Measurements from ENCODE around the gene BEND5.

The BEND5 gene

GRCh38 chr1:48765335-48765734, 11.4 kb downstream of the BEND5 start:
- no peak for DNase-seq (ENCODE audit: low spot score)

- no peak for DNase-seq (ENCODE audit: low spot score)
Measured at GRCh38 chr1:48761986-48762385, 14.7 kb downstream of the BEND5 start.

- DNase-seq (ENCODE audit: low spot score) = no peak
Measured at GRCh38 chr1:48761411-48761810, 15.3 kb downstream of the BEND5 start.

GRCh38 chr1:48760857-48761256, 15.8 kb downstream of the BEND5 start:
- DNase-seq (ENCODE audit: low spot score) = no peak

GRCh38 chr1:48758976-48759375, 17.7 kb downstream of the BEND5 start:
- DNase-seq (ENCODE audit: low spot score) = no peak

GRCh38 chr1:48757363-48757762, 19.3 kb downstream of the BEND5 start:
- DNase-seq (ENCODE audit: low spot score) = no peak

- DNase-seq (ENCODE audit: low spot score) = no peak
Measured at GRCh38 chr1:48756683-48757316, 19.9 kb downstream of the BEND5 start.

GRCh38 chr1:48753293-48753692, 23.4 kb downstream of the BEND5 start:
- no peak for DNase-seq (ENCODE audit: low spot score)

GRCh38 chr1:48750109-48750508, 26.6 kb downstream of the BEND5 start:
- no peak for DNase-seq (ENCODE audit: low spot score)

- no peak for DNase-seq (ENCODE audit: low spot score)
Measured at GRCh38 chr1:48749068-48749467, 27.6 kb downstream of the BEND5 start.

- no peak for DNase-seq (ENCODE audit: low spot score)
Measured at GRCh38 chr1:48746906-48747305, 29.8 kb downstream of the BEND5 start.

- no peak for DNase-seq (ENCODE audit: low spot score)
Measured at GRCh38 chr1:48744032-48744431, 32.7 kb downstream of the BEND5 start.

- no peak for DNase-seq (ENCODE audit: low spot score)
Measured at GRCh38 chr1:48743480-48743879, 33.2 kb downstream of the BEND5 start.

GRCh38 chr1:48741380-48741779, 35.3 kb downstream of the BEND5 start:
- DNase-seq (ENCODE audit: low spot score) = no peak

GRCh38 chr1:48740621-48741020, 36.1 kb downstream of the BEND5 start:
- DNase-seq (ENCODE audit: low spot score) = no peak

GRCh38 chr1:48739091-48739490, 37.6 kb downstream of the BEND5 start:
- no peak for DNase-seq (ENCODE audit: low spot score)

GRCh38 chr1:48738356-48738755, 38.3 kb downstream of the BEND5 start:
- no peak for DNase-seq (ENCODE audit: low spot score)

- DNase-seq (ENCODE audit: low spot score) = no peak
Measured at GRCh38 chr1:48735796-48736195, 40.9 kb downstream of the BEND5 start.

GRCh38 chr1:48730164-48730910, 46.4 kb downstream of the BEND5 start:
- no peak for DNase-seq (ENCODE audit: low spot score)

GRCh38 chr1:48728584-48728983, 48.1 kb downstream of the BEND5 start:
- no peak for DNase-seq (ENCODE audit: low spot score)

GRCh38 chr1:48726557-48727215, 50.0 kb downstream of the BEND5 start:
- no peak for DNase-seq (ENCODE audit: low spot score)

GRCh38 chr1:48726139-48726538, 50.6 kb downstream of the BEND5 start:
- DNase-seq (ENCODE audit: low spot score) = no peak

- no peak for DNase-seq (ENCODE audit: low spot score)
Measured at GRCh38 chr1:48725341-48726046, 51.2 kb downstream of the BEND5 start.
